C4-2B (cell line): ENCODE measurements around the gene GPATCH1.

Source experiments
- CTCF ChIP-seq: fragments of 450-650 bp; conservative IDR thresholded peaks from 2 replicates; pipeline ENCODE4 v1.5.1; 2017; ENCODE audit warnings: mild to moderate bottlenecking
- ZFX ChIP-seq: fragments of 450-650 bp; IDR thresholded peaks from 2 replicates; pipeline ENCODE4 v1.6.1; 2017

- no peak for TF ChIP-seq CTCF
- no peak for TF ChIP-seq ZFX
These were observed 41.2 kb upstream of the GPATCH1 start for GRCh38 chr19:33039815-33040214.
